GM18505 (cell line): ENCODE measurements around the gene FOLR2.

Experiments
- ATAC-seq: cut with Tn5 transposase; IDR thresholded peaks from one replicate; pipeline ENCODE4 v1.9.1; 2021; ENCODE audit not compliant: unreplicated experiment
- POLR2A ChIP-seq: IDR thresholded peaks from 4 replicates; pipeline ENCODE4 v1.6.1; 2011; ENCODE audit warnings: borderline replicate concordance; ENCODE audit not compliant: insufficient read depth, insufficient read length; ENCODE audit errors: extremely low read depth

FOLR2 gene

DNA sequence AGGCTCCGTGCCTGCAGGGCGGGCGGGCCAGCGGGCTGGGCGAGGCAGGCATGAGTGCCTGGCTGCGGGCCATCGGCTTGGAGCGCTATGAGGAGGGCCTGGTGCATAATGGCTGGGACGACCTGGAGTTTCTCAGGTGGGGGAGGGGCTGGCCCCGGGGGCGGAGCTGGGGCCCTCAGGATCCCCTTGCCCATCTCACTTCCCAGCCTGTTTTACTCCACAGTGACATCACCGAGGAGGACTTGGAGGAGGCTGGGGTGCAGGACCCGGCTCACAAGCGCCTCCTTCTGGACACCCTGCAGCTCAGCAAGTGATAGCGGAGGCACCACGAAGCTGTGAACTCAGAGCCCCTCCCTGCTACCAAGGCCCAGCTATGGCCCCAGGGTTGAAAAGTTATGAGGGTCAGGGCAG is 21.5 kb downstream of the FOLR2 start:
- TF ChIP-seq POLR2A = no peak
- ATAC-seq = no peak

DNA sequence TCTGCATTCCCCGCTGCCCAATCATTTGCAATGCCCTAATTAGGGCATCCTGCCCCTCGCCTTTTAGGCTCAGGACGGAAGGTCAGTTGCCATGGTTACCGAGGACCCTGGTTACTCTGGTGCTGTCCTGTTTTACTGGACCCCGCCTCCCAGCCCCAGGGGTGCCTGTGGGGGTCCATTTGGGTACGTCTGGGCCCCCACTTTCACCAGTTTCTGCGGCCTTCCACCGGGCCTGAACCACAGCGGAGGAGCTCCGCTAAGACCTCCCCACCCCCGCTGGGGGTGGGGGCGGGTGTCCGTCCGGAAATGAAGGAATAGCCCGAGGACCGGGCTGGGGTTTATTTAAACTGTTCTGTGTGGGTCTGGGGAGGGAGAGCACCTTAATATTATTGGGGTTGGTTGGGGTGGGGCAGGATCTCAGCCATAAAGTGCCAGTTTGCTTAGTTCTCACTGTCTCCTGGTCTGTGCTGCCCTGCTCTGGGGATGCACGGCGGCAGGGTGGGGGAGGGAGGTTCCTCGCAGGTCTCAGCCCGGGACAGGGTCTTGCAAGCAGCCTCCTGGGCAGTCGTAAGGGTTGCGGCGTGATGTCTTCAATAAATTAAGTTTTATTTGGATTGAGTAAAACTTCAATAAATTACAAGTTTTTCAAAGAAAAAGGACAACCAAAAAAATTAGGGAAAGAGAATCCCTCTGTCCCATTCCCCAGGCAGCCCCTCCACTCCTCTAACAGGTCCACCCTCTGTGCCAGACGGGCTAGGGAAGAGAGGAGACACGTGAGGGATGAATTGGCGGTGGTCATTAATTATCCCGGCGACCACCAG is 22.1 kb downstream of the FOLR2 start:
- no peak for ATAC-seq

DNA sequence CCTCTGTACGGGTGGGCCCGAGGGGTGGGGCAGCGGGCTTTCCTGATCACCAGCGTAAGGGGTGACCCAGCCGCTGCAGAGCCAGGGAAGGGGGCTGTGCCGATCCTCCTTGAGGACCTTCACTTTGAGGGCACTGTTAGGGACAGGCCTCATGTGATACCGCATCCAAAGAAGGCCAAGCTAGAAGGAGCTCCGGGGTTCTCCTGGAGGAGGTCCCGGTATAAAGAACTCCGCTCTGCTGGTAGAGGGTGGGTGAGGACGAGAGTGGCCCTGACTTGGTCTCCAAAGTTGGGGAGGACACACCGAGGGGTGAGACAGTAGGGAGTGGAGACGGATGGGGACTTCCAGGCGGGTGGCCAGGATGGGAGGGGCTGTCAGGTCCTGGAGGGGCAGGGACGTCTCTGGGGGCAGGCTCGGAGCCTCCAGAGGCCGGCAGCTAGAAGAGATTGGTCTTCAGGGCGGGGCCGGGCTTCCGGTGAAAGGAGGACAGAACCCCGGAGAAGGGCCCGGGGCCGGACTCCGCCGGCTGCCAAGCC is 22.8 kb downstream of the FOLR2 start:
- ATAC-seq = no peak
- TF ChIP-seq POLR2A = peak; percentile 50

More for the DNA sequence above, 22.1 kb downstream of the FOLR2 start:
- TF ChIP-seq POLR2A = no peak

DNA sequence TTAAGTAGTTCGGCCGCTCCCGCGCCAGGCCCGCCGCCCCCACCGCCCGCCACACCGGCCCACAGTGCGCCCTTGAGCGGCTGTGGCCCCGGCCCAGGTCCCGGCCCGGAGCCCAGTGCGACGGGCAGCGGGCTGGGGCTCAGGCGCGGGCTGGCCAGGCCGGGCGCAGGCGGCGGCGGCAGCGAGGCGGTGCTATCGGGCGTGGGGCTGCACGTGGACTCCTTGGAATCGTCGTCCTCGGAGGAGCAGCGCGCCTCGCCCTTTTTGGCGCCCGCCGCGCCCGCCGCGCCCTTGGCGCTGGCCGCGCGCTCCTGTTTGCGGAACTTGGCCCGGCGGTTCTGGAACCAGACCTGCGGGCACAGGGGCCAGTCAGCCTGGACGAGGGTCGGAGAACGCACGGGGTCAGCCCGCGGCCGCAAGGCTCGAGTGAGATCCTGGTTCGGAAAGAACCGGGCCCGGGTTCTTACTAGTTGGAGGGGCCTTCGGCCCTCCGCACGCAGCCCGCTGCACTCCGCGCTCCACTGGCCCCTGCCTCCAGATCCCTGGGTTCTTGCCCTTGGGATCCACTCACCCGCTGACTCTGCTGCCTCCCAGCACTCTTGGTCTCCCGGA is 23.4 kb downstream of the FOLR2 start:
- peak; percentile 32 for TF ChIP-seq POLR2A
- ATAC-seq = no peak

DNA sequence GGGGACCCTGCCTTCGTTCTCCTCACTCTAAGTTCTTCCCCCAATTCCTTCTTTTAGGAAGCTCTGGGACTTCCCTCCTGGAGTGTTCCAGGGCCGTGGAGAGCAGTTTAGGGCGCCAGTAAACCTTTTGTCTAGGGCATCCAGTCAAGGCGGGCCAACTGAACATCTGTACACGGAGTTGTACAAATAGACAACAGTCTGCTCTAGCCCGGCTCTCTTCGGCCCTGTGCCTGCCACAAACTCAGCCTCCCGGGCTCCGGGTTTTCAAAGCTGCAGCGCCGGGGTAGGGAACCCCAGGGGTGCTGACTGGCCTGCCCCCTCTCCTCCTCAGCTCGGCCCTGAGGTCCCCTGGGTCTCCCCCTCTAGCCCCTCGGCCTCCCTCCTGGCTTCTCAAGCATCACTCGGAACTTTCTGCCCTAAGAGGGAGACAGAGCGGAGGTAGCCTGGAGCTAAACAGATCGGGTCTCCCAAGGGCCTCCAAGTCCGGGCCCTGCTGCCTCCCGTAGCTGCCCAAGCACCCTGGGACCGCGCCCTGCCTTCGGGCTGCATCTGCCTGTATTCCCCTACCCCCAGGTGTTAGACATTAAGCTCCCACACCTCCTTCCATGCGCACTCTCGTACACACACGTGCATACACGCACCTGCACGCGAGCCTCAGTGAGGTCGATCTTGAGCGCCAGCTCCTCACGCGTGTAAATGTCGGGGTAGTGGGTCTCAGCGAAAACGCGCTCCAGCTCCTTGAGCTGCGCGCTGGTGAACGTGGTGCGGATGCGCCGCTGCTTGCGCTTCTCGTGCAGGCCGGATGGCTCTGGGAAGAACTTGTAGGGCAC is 24.1 kb downstream of the FOLR2 start:
- no peak for TF ChIP-seq POLR2A
- ATAC-seq = no peak

DNA sequence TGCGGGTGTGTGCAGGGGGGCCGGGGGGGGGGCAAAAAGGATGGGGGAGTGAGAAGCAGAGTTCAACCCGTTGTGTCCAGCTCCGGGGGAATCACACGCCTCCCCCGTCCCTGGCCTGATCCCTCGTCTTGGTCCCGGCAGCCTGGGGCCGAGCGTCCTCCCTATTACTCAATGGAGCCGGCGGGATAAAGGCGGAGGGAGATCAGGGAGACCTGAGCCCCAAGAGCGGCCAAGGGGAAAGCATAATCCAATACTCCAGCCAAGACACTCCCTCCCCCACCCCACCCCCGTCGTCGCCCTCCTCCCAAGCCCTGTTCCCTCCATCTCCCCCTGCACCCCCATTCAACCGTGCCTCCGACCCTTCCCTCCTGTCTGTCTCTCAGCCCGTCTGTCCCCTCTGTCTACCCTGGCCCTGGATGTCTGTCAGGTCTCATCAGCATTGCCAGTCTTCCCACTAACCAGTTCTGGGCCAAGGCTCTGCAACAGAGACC is 24.7 kb downstream of the FOLR2 start:
- no peak for ATAC-seq
- TF ChIP-seq POLR2A = no peak

DNA sequence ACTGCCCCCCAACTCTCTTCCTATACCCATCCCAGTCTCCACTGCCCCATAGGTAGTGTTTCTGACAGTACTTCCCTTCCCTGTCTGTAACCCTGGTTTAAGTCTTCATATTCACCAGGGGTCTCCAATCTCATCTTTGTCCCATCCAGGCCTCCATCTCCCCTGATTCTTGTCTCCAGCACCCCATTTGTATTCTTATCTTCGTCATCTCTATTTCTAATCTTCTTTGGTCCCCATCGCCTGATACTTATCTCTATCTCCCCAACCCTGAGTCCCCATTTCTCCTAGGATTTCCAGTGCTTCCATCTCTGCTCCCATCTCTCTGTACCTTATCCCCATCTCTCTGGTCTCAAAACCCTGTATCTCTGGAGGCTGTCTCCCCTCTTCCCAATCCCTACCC is 25.5 kb downstream of the FOLR2 start:
- no peak for ATAC-seq
- TF ChIP-seq POLR2A = no peak

DNA sequence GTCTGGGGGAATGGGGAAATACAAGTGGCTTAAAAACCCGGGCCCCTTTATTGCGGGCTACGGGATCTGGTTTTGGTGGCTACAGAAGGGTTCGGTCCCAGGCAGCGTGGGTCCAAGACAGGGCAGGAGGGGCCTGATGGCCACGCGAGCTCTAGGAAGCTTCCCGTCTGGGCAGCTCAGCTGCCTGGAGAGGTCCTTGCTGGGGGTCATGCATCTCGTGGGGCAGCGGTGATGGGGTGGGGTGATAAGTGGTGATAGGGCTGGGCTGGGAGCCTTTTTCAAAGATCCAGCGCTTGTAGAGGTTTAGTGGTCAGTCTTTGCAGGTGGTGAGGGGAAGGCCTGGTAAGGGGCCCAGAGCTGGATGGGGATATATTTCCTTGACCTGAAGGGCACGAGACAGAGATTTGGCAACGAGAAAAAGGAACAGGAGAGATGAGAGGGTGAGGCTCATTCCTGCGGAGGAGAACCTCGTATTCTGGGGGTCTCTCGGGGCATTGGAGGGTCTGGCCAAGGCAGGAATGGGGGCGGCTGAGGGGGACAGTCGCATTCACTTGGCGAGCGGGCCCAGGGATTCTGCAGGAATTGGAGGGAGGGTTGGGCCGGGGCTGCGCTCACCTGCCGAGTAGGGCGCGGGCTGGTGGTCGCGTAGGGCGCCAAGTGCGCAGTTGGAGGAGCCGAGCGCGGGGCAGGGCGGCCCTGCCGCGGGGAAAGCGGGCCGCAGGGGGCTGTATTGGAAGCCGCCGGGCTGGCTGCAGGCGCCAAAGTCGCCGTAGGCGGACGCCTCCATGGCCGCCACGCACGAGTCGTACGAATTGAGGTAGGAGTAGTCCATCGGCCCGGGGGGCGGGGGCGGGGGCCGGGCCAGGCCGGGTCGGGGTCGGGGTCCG is 26.8 kb downstream of the FOLR2 start:
- ATAC-seq = no peak
- TF ChIP-seq POLR2A = no peak

DNA sequence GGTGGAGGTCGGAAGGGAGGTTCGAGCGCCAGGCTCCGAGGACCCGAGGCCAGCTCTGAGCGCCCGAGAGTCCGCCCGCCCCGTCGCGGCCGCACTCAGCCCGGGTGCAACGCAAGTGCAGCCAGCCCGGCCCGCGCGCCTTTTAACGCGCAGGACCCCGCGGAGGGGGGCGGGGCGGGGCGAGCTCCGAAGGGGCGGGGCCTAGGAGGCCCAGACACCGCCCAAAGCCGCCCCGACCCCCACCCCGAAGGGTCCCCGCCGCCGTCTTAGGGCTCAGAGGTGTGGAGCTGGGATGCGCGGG is 27.4 kb downstream of the FOLR2 start, which contains the start of gene PHOX2A:
Gene PHOX2A (minus strand): TSS at position 117 of the 301 bp plus-strand sequence. CDS start 172 bp downstream, outside the sequence.
- no peak for ATAC-seq

DNA sequence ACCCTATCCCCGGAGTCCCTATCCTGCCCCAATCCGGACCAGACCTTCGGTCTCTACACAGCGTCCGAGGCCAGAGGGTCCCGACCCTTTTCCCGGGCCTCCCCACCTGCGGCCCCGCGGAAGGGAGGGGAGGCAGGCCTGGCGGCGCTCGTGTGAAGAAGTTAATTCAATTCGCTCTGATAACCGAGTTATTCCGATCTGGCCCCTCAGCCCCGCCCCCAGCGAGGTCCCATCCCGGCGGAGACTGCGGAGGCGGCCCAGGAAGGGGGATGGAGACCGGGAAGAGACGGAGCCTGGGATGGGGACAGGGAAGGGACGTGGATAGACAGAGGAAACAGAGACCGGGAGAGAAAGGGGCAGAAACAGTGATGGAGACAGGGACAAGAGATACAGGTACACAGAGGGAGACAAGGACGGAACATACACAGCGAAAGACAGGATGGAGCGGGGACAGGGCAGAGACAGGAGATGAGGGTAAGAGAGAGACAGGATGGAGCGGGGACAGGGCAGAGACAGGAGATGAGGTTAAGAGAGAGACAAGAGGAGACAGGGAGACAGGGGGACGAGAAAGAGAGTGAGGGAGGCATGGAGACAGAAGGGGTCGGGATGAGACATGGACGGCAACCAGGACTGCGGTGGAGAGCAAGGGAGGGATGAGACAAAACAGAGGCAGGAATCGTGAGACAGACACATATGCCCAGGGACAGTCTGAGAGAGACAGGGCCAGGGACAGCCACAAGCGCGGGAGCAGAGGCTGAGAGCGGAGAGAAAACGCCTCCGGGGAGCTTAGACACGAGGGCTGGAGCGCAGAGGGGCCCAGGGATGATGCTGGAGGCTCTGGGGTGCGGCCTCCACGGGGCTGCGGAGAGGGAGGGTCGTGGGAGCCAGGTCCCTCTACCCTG is 28.0 kb downstream of the FOLR2 start:
- no peak for ATAC-seq

More for the DNA sequence above, 27.4 kb downstream of the FOLR2 start, which contains the start of gene PHOX2A:
- TF ChIP-seq POLR2A = no peak

DNA sequence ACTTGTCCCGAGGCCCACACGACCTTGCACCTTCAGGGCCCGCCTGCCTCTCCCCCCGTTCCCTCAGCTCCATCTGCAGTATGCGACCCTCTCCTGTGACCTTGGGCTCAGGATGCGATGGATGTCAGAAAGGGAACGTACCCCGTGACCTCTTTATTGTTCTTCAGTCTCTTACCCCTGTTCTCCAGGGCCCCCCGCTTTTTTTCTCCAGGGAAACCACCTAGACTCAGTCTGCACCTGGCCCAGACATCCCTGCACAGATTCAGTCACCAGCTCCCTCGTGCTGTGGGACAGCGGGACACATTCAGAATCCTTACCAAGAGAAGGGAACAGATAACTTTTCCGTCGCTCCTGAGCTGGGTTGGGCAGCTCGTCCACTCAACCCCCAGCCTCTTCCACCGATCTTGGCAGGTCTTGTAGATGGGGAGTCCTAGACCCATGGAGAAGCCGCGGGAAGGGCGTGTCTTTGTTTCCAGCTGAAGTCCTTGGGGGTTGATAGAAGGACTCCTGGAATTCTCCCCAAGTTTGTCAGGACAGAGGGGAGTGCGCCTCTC is 28.7 kb downstream of the FOLR2 start:
- ATAC-seq = no peak
- TF ChIP-seq POLR2A = no peak

More for the DNA sequence above, 28.0 kb downstream of the FOLR2 start:
- TF ChIP-seq POLR2A = no peak
